GM23248 (cell line): ENCODE data around the gene MLF2. TPM values are rescaled to one million over a fixed set of nuclear protein-coding genes. Genes with fewer than 3 reads are reported as not detected.

ENCODE experiments used
- DNase-seq: peaks from one replicate; pipeline ENCODE4 v3.0.0-alpha.2; 2015
- H2AFZ ChIP-seq: fragments of 200-600 bp; sonication (generic); 2 replicates; pipeline ENCODE4 v1.6.1; 2016; ENCODE audit warnings: antibody characterized with exemption
- H3F3A ChIP-seq: fragments of 200-600 bp; sonication (generic); 2 replicates; pipeline ENCODE4 v1.6.1; 2016; ENCODE audit warnings: mild to moderate bottlenecking, antibody characterized with exemption, mixed run types; ENCODE audit not compliant: insufficient read depth
- H3K27ac ChIP-seq: fragments of 200-600 bp; sonication (generic); 2 replicates; pipeline ENCODE4 v1.5.1; 2016; ENCODE audit warnings: mild to moderate bottlenecking
- H3K27me3 ChIP-seq: fragments of 200-600 bp; sonication (generic); replicated peaks from 2 replicates; pipeline ENCODE4 v1.6.1; 2016; ENCODE audit warnings: mild to moderate bottlenecking; ENCODE audit not compliant: insufficient read depth
- H3K36me3 ChIP-seq: fragments of 200-600 bp; sonication (generic); 2 replicates; pipeline ENCODE4 v1.6.1; 2016; ENCODE audit warnings: low read depth, mild to moderate bottlenecking
- H3K4me1 ChIP-seq: fragments of 200-600 bp; sonication (generic); 2 replicates; pipeline ENCODE4 v1.6.1; 2016; ENCODE audit warnings: mild to moderate bottlenecking; ENCODE audit not compliant: insufficient read depth
- H3K4me2 ChIP-seq: fragments of 200-600 bp; sonication (generic); one replicate; pipeline ENCODE4 v1.6.1; 2016; ENCODE audit warnings: mild to moderate bottlenecking; ENCODE audit not compliant: unreplicated experiment
- H3K4me3 ChIP-seq: fragments of 200-600 bp; sonication (generic); 2 replicates; pipeline ENCODE4 v1.5.1; 2016; ENCODE audit warnings: mild to moderate bottlenecking
- H3K79me2 ChIP-seq: fragments of 200-600 bp; sonication (generic); 2 replicates; pipeline ENCODE4 v1.6.1; 2016; ENCODE audit warnings: mild to moderate bottlenecking; ENCODE audit not compliant: insufficient read depth
- H3K9ac ChIP-seq: fragments of 200-600 bp; sonication (generic); 2 replicates; pipeline ENCODE4 v1.6.1; 2016; ENCODE audit warnings: mild to moderate bottlenecking
- H3K9me2 ChIP-seq: fragments of 200-600 bp; sonication (generic); 2 replicates; pipeline ENCODE4 v1.6.1; 2016; ENCODE audit warnings: mixed run types, mild to moderate bottlenecking, moderate library complexity; ENCODE audit not compliant: insufficient read depth
- H3K9me3 ChIP-seq: fragments of 200-600 bp; sonication (generic); one replicate; pipeline ENCODE4 v1.6.1; 2017; ENCODE audit warnings: low read depth
- H4K20me1 ChIP-seq: fragments of 200-600 bp; sonication (generic); 2 replicates; pipeline ENCODE4 v1.6.0; 2016; ENCODE audit not compliant: insufficient read depth
- EZH2 ChIP-seq: fragments of 200-600 bp; sonication (generic); IDR thresholded peaks from 2 replicates; pipeline ENCODE4 v1.6.1; 2018; ENCODE audit warnings: antibody characterized with exemption, mild to moderate bottlenecking; ENCODE audit not compliant: insufficient read depth, poor library complexity, severe bottlenecking
- EZH2phosphoT487 ChIP-seq: fragments of 200-600 bp; sonication (generic); IDR thresholded peaks from 2 replicates; pipeline ENCODE4 v1.6.1; 2018; ENCODE audit warnings: antibody characterized with exemption, moderate library complexity, mild to moderate bottlenecking, low read depth; ENCODE audit not compliant: insufficient read depth
- WGBS, 2 experiments: methylation state at CpG; one replicate each; pipeline ENCODE4 v1.1.6; 2015 to 2017; ENCODE audit warnings: low lambda C conversion rate in 2 of 2, low coverage in 1 of 2; ENCODE audit errors: missing lambda C conversion rate in 2 of 2; 5-methylcytosine and 5-hydroxymethylcytosine counted together
- in situ Hi-C: fragments of 300-500 bp; cut with MboI; formaldehyde crosslinking; loops from 2 replicates; pipeline ENCODE4 v1.15.0; 2020
- polyA plus RNA-seq: library from polyadenylated mRNA; unstranded; fragments of >200 nt; fragmentation: Nextera tagmentation; extraction: Ambion mirVana; gene quantifications from 2 replicates; pipeline ENCODE4 v1.2.1, GENCODE V29; 2016
- total RNA-seq: library from RNA; depleted of rRNA; stranded (reverse); fragments of >200 nt; shearing (Covaris generic); gene quantifications from 2 replicates; pipeline ENCODE4 v1.2.3, GENCODE V29; 2014

The MLF2 gene
- total and polyA plus RNA-seq, 2 experiments from 2014 or later = 313 to 386 TPM

- H3K9ac ChIP-seq = no peak overlapping the region
- no peak overlapping the region for H3K4me3 ChIP-seq
- H3K9me2 ChIP-seq = no peaks in the 10 kb centered on the region
- no peak overlapping the region for H3K4me2 ChIP-seq
- WGBS, 2 experiments = 78 to 86% methylated on average over 5 of the region's 5 CpGs
- H3K27me3 ChIP-seq = no peaks in the 10 kb centered on the region
- no peak overlapping the region for H3K27ac ChIP-seq
- H3K36me3 ChIP-seq = no peaks in the 10 kb centered on the region
- no peaks in the 10 kb centered on the region for H3K79me2 ChIP-seq
- no peaks in the 10 kb centered on the region for H3K4me1 ChIP-seq
- H3K9me3 ChIP-seq = no peaks in the 10 kb centered on the region
- in situ Hi-C loops = no loop called here
- TF ChIP-seq EZH2 (no peak), EZH2phosphoT487 (no peak)
- no peaks in the 10 kb centered on the region; the same call in 1 of the 2 replicates for H3F3A ChIP-seq
- no peak overlapping the region for H2AFZ ChIP-seq
- H4K20me1 ChIP-seq = no peaks in the 10 kb centered on the region
- no peak for DNase-seq
Measured at GRCh38 chr12:6787309-6787708, 34.4 kb upstream of the MLF2 start.

- Histone ChIP-seq H3K27me3 (no peaks in the 10 kb centered on the region), H2AFZ (no peak overlapping the region), H3K9me2 (no peaks in the 10 kb centered on the region), H3K27ac (no peak overlapping the region), H3F3A (no peaks in the 10 kb centered on the region; the same call in 1 of the 2 replicates), H3K79me2 (no peaks in the 10 kb centered on the region), H3K4me3 (no peak overlapping the region), H3K4me2 (no peak overlapping the region), H3K9me3 (no peaks in the 10 kb centered on the region), H4K20me1 (no peaks in the 10 kb centered on the region), H3K4me1 (no peaks in the 10 kb centered on the region), H3K36me3 (no peaks in the 10 kb centered on the region), H3K9ac (no peak overlapping the region)
- DNase-seq = no peak
- 93% methylated on average over 9 of the region's 9 CpGs for WGBS, 2 experiments
- TF ChIP-seq EZH2 = no peak
- in situ Hi-C loops = no loop called here
Measured at GRCh38 chr12:6786416-6787094, 33.6 kb upstream of the MLF2 start.

GRCh38 chr12:6784761-6785160, 31.8 kb upstream of the MLF2 start:
- Histone ChIP-seq H3K27me3 (no peaks in the 10 kb centered on the region), H3F3A (no peaks in the 10 kb centered on the region; the same call in 1 of the 2 replicates), H3K9me3 (no peaks in the 10 kb centered on the region), H3K27ac (no peak overlapping the region), H3K9me2 (no peaks in the 10 kb centered on the region), H3K36me3 (no peaks in the 10 kb centered on the region), H4K20me1 (no peaks in the 10 kb centered on the region), H3K4me1 (no peaks in the 10 kb centered on the region), H3K4me3 (no peak overlapping the region), H3K79me2 (no peaks in the 10 kb centered on the region), H3K9ac (no peak overlapping the region), H3K4me2 (no peak overlapping the region), H2AFZ (no peak overlapping the region)
- no peak for DNase-seq
- TF ChIP-seq EZH2 (no peak), EZH2phosphoT487 (no peak)
- in situ Hi-C loops = no loop called here
- WGBS, 2 experiments = 70 to 71% methylated on average over 5 of the region's 5 CpGs

GRCh38 chr12:6784296-6784695, 31.4 kb upstream of the MLF2 start:
- no peak for TF ChIP-seq EZH2phosphoT487
- TF ChIP-seq EZH2 = no peak
- Histone ChIP-seq H3K9me3 (no peaks in the 10 kb centered on the region), H3K36me3 (no peaks in the 10 kb centered on the region), H3K9ac (no peak overlapping the region), H3K4me1 (no peaks in the 10 kb centered on the region), H3K27ac (no peak overlapping the region), H3K79me2 (no peaks in the 10 kb centered on the region), H3K4me3 (no peak overlapping the region), H3K27me3 (no peaks in the 10 kb centered on the region), H2AFZ (no peak overlapping the region), H3K9me2 (no peaks in the 10 kb centered on the region), H3K4me2 (no peak overlapping the region), H3F3A (no peaks in the 10 kb centered on the region; the same call in 1 of the 2 replicates), H4K20me1 (no peaks in the 10 kb centered on the region)
- in situ Hi-C loops = no loop called here
- DNase-seq = no peak
- WGBS, 2 experiments = 59 to 60% methylated on average over 5 of the region's 5 CpGs
